OCI-LY1 (cell line): ENCODE results near the gene NDUFS5.

Experiments
- H2AFZ ChIP-seq: fragments of 200-600 bp; sonication (generic), shearing (Covaris generic); 2 replicates; pipeline ENCODE4 v1.6.0; 2014; ENCODE audit warnings: antibody characterized with exemption, mild to moderate bottlenecking, low read length
- H3F3A ChIP-seq: fragments of 200-600 bp; sonication (generic), shearing (Covaris generic); 2 replicates; pipeline ENCODE4 v1.6.0; 2014; ENCODE audit warnings: mild to moderate bottlenecking, antibody characterized with exemption, low read length, moderate library complexity; ENCODE audit not compliant: insufficient read depth
- H3K27ac ChIP-seq: fragments of 200-600 bp; sonication (generic); 2 replicates; pipeline ENCODE4 v1.5.1; 2014; ENCODE audit warnings: low read length, mixed run types, mild to moderate bottlenecking, low read depth; ENCODE audit not compliant: poor library complexity, severe bottlenecking
- H3K27me3 ChIP-seq: fragments of 200-600 bp; sonication (generic); 2 replicates; pipeline ENCODE4 v1.6.0; 2014; ENCODE audit warnings: antibody characterized with exemption, mild to moderate bottlenecking, low read length, moderate library complexity; ENCODE audit not compliant: insufficient read depth
- H3K36me3 ChIP-seq: fragments of 200-600 bp; sonication (generic); 2 replicates; pipeline ENCODE4 v1.6.1; 2014; ENCODE audit warnings: mild to moderate bottlenecking, antibody characterized with exemption, low read length, moderate library complexity, mixed read lengths; ENCODE audit not compliant: insufficient read depth
- H3K4me1 ChIP-seq: fragments of 200-600 bp; sonication (generic); 2 replicates; pipeline ENCODE4 v1.5.1; 2014; ENCODE audit warnings: mild to moderate bottlenecking, low read length, moderate library complexity; ENCODE audit not compliant: insufficient read depth, severe bottlenecking
- H3K4me2 ChIP-seq: fragments of 200-600 bp; sonication (generic), shearing (Covaris generic); 2 replicates; pipeline ENCODE4 v1.6.1; 2014; ENCODE audit warnings: low read length
- H3K4me3 ChIP-seq: fragments of 200-600 bp; sonication (generic); 2 replicates; pipeline ENCODE4 v1.5.1; 2014; ENCODE audit warnings: low read length, low read depth, mild to moderate bottlenecking, mixed read lengths; ENCODE audit not compliant: poor library complexity, severe bottlenecking
- H3K79me2 ChIP-seq: fragments of 200-600 bp; shearing (Covaris generic); 2 replicates; pipeline ENCODE4 v1.6.1; 2016; ENCODE audit warnings: mixed run types, low read length, mixed read lengths; ENCODE audit not compliant: insufficient read depth
- H3K9ac ChIP-seq: fragments of 200-600 bp; sonication (generic), shearing (Covaris generic); 2 replicates; pipeline ENCODE4 v1.6.1; 2014; ENCODE audit warnings: mild to moderate bottlenecking, low read length, mixed read lengths
- H3K9me2 ChIP-seq: fragments of 200-600 bp; sonication (generic), shearing (Covaris generic); 2 replicates; pipeline ENCODE4 v1.6.1; 2014; ENCODE audit warnings: low read depth, mild to moderate bottlenecking, low read length, mixed read lengths
- H3K9me3 ChIP-seq: fragments of 200-600 bp; shearing (Covaris generic); 2 replicates; pipeline ENCODE4 v1.6.1; 2014; ENCODE audit warnings: low read length, mixed read lengths
- H4K20me1 ChIP-seq: fragments of 200-600 bp; sonication (generic), shearing (Covaris generic); 2 replicates; pipeline ENCODE4 v1.6.0; 2016; ENCODE audit warnings: mild to moderate bottlenecking, low read length; ENCODE audit not compliant: insufficient read depth
- EZH2 ChIP-seq: fragments of 200-600 bp; sonication (generic), shearing (Covaris generic); IDR thresholded peaks from 2 replicates; pipeline ENCODE4 v1.8.0; 2017; ENCODE audit warnings: borderline replicate concordance, mixed run types, mild to moderate bottlenecking, antibody characterized with exemption, low read length, moderate library complexity, mixed read lengths
- TF ChIP-seq, protein P1 (sequence below): fragments of 200-600 bp; sonication (generic), shearing (Covaris generic); IDR thresholded peaks from 2 replicates; pipeline ENCODE4 v1.5.1; 2017; ENCODE audit warnings: mild to moderate bottlenecking, antibody characterized with exemption, low read length, moderate library complexity, mixed read lengths

NDUFS5 gene

DNA sequence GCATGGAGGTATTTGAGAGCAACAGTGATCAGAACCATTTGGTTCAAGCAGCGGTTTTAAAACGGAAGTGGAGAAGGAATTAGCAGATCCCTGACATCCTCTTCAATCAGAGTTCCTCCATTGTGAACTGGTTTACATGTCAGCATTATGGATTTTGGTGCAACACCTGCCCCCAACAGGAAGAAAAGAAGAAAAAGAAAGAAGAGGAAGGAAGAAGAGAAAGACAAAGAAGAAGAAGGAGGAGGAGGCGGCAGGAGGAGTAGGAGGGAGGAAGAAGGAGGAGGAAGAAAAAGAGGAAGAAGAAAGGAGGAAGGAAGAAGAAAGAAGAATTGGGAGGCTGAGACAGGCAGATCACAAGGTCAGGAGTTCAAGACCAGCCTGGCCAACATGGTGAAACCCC lies 17.4 kb downstream of the NDUFS5 start:
- Histone ChIP-seq H3K36me3 (peaks cover 15% of the 10 kb centered on the region; the same call in 1 of the 2 replicates), H3K9me2 (no peaks in the 10 kb centered on the region), H3K4me2 (no peak overlapping the region), H3K27me3 (no peaks in the 10 kb centered on the region), H3K4me3 (no peak overlapping the region), H3K27ac (no peak overlapping the region), H2AFZ (no peak overlapping the region), H3K9ac (no peak overlapping the region), H3K79me2 (no peaks in the 10 kb centered on the region), H3F3A (no peaks in the 10 kb centered on the region), H4K20me1 (no peaks in the 10 kb centered on the region), H3K9me3 (no peaks in the 10 kb centered on the region), H3K4me1 (no peaks in the 10 kb centered on the region)
- no peak for TF ChIP-seq EZH2
- TF ChIP-seq, protein P1, sequence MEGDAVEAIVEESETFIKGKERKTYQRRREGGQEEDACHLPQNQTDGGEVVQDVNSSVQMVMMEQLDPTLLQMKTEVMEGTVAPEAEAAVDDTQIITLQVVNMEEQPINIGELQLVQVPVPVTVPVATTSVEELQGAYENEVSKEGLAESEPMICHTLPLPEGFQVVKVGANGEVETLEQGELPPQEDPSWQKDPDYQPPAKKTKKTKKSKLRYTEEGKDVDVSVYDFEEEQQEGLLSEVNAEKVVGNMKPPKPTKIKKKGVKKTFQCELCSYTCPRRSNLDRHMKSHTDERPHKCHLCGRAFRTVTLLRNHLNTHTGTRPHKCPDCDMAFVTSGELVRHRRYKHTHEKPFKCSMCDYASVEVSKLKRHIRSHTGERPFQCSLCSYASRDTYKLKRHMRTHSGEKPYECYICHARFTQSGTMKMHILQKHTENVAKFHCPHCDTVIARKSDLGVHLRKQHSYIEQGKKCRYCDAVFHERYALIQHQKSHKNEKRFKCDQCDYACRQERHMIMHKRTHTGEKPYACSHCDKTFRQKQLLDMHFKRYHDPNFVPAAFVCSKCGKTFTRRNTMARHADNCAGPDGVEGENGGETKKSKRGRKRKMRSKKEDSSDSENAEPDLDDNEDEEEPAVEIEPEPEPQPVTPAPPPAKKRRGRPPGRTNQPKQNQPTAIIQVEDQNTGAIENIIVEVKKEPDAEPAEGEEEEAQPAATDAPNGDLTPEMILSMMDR: no peak

DNA sequence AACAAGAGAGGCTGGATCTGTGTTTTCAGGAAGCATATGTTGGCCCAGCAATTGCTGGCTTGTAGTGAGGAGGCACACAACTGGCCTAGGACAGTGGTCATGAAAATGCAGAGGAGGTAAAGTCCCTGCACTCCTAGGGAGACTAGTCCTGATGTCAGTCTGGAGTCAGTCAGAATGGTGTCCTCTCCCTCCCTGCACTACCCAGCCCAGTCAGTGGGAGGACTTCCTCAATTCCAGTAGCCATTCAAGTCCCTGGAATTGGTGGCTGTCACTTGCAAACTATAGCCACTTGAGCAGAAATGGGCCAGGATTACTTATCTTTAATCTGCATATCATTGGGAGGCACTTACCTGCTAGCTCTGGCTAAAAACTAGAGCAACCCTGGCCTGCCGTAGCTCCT lies 18.6 kb downstream of the NDUFS5 start:
- Histone ChIP-seq H3K36me3 (peaks cover 14% of the 10 kb centered on the region; the same call in 1 of the 2 replicates), H4K20me1 (no peaks in the 10 kb centered on the region), H3K9ac (no peak overlapping the region), H3K79me2 (no peaks in the 10 kb centered on the region), H3K4me1 (no peaks in the 10 kb centered on the region), H3K9me2 (no peaks in the 10 kb centered on the region), H2AFZ (no peak overlapping the region), H3K9me3 (no peaks in the 10 kb centered on the region), H3K4me2 (no peak overlapping the region), H3F3A (no peaks in the 10 kb centered on the region), H3K4me3 (no peak overlapping the region), H3K27me3 (no peaks in the 10 kb centered on the region), H3K27ac (no peak overlapping the region)
- TF ChIP-seq, protein P1: no peak
- no peak for TF ChIP-seq EZH2

DNA sequence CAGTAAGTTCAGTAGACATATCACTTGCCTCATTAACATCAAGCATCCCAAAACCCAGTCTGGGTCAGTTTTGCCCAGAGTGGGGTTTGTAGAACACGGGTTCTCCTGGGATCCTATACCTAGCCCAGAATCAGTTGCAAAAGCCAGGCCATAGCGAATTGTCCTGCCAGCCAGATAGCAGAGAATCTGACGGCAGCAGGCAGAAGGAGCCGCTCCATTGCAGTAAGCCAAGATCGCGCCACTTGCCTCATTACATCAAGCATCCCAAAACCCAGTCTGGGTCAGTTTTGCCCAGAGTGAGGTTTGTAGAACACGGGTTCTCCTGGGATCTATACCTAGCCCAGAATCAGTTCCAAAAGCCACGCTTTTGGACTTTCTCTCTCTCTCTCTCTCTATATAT lies 19.1 kb downstream of the NDUFS5 start:
- no peaks in the 10 kb centered on the region for H3K27me3 ChIP-seq
- H3K9me3 ChIP-seq: no peaks in the 10 kb centered on the region
- H3K36me3 ChIP-seq: peaks cover 14% of the 10 kb centered on the region
- no peaks in the 10 kb centered on the region for H3K9me2 ChIP-seq
- TF ChIP-seq, protein P1: no peak
- TF ChIP-seq EZH2: no peak
- no peak overlapping the region for H3K27ac ChIP-seq
- no peak overlapping the region for H3K4me2 ChIP-seq
- H3K4me3 ChIP-seq: no peak overlapping the region
- H3K79me2 ChIP-seq: no peaks in the 10 kb centered on the region
- H4K20me1 ChIP-seq: no peaks in the 10 kb centered on the region
- H3K4me1 ChIP-seq: no peaks in the 10 kb centered on the region
- no peak overlapping the region for H2AFZ ChIP-seq
- H3F3A ChIP-seq: no peaks in the 10 kb centered on the region
- no peak overlapping the region for H3K9ac ChIP-seq
